ENCODE measurements around the gene TRAF3. TPM values are rescaled to one million over a fixed set of nuclear protein-coding genes. Genes with fewer than 3 reads are reported as not detected.

The TRAF3 gene
- total RNA-seq, 1 donor from 2014 or later: 16.7 TPM

GRCh38 chr14:102878174-102878969, 101.1 kb downstream of the TRAF3 start:
- Mint-ChIP-seq H3K4me3 (ENCODE audit: unreplicated experiment) (no peak overlapping the region), H3K27me3 (ENCODE audit: unreplicated experiment) (peaks cover 3% of the 10 kb centered on the region)

GRCh38 chr14:102878970-102879460, 101.8 kb downstream of the TRAF3 start:
- Mint-ChIP-seq H3K27ac (ENCODE audit: unreplicated experiment) (no peak overlapping the region), H3K27me3 (ENCODE audit: unreplicated experiment) (peaks cover 3% of the 10 kb centered on the region), H3K9me3 (ENCODE audit: unreplicated experiment) (peaks cover 3% of the 10 kb centered on the region), H3K4me1 (ENCODE audit: low read depth, unreplicated experiment) (peaks cover 14% of the 10 kb centered on the region), H3K4me3 (ENCODE audit: unreplicated experiment) (no peak overlapping the region), H3K36me3 (ENCODE audit: unreplicated experiment) (no peaks in the 10 kb centered on the region)
- no peak for DNase-seq
- TF ChIP-seq CTCF (IDR thresholded peaks at IDR 0.05; ENCODE audit: partially characterized antibody, unreplicated experiment): no peak

More at GRCh38 chr14:102878174-102878969, 101.1 kb downstream of the TRAF3 start:
- no peak for TF ChIP-seq CTCF (IDR thresholded peaks at IDR 0.05; ENCODE audit: partially characterized antibody, unreplicated experiment)
- DNase-seq: no peak
- no peak overlapping the region for H3K27ac Mint-ChIP-seq (ENCODE audit: unreplicated experiment)
- H3K9me3 Mint-ChIP-seq (ENCODE audit: unreplicated experiment): peaks cover 3% of the 10 kb centered on the region
- H3K36me3 Mint-ChIP-seq (ENCODE audit: unreplicated experiment): no peaks in the 10 kb centered on the region
- peaks cover 14% of the 10 kb centered on the region for H3K4me1 Mint-ChIP-seq (ENCODE audit: low read depth, unreplicated experiment)

- H3K27ac Mint-ChIP-seq (ENCODE audit: unreplicated experiment): no peak overlapping the region
- no peak for TF ChIP-seq CTCF (IDR thresholded peaks at IDR 0.05; ENCODE audit: partially characterized antibody, unreplicated experiment)
These were observed 105.1 kb downstream of the TRAF3 start for GRCh38 chr14:102882226-102882906.

GRCh38 chr14:102883089-102883541, 105.9 kb downstream of the TRAF3 start:
- Mint-ChIP-seq H3K9me3 (ENCODE audit: unreplicated experiment) (no peaks in the 10 kb centered on the region), H3K4me3 (ENCODE audit: unreplicated experiment) (no peak overlapping the region), H3K36me3 (ENCODE audit: unreplicated experiment) (no peaks in the 10 kb centered on the region), H3K27me3 (ENCODE audit: unreplicated experiment) (no peaks in the 10 kb centered on the region), H3K4me1 (ENCODE audit: low read depth, unreplicated experiment) (peaks cover 5% of the 10 kb centered on the region), H3K27ac (ENCODE audit: unreplicated experiment) (no peak overlapping the region)
- no peak for DNase-seq
- no peak for TF ChIP-seq CTCF (IDR thresholded peaks at IDR 0.05; ENCODE audit: partially characterized antibody, unreplicated experiment)

More at GRCh38 chr14:102882226-102882906, 105.1 kb downstream of the TRAF3 start:
- no peaks in the 10 kb centered on the region for H3K27me3 Mint-ChIP-seq (ENCODE audit: unreplicated experiment)
- no peaks in the 10 kb centered on the region for H3K36me3 Mint-ChIP-seq (ENCODE audit: unreplicated experiment)
- no peak for DNase-seq
- peaks cover 5% of the 10 kb centered on the region for H3K4me1 Mint-ChIP-seq (ENCODE audit: low read depth, unreplicated experiment)
- H3K4me3 Mint-ChIP-seq (ENCODE audit: unreplicated experiment): no peak overlapping the region
- no peaks in the 10 kb centered on the region for H3K9me3 Mint-ChIP-seq (ENCODE audit: unreplicated experiment)
